IMR-90 (cell line): Measurements from ENCODE around the gene CFAP45. TPM values are rescaled to one million over a fixed set of nuclear protein-coding genes. Genes with fewer than 3 reads are reported as not detected.

Experiments used
- ATAC-seq: fragments of 200-7000 bp; cut with Tn5 transposase; 2 replicates; pipeline ENCODE4 v1.9.1; 2020; ENCODE audit warnings: low read depth, mild to moderate bottlenecking, moderate library complexity
- BruUV-seq: library from RNA; stranded (reverse); fragments of 400-500 nt; replicated peaks from 2 replicates; lab custom pipeline; 2021; lab: Mats Ljungman, UMichigan
- CTCF ChIA-PET: fragments of 300-600 bp; formaldehyde crosslinking; extraction: SDS; loops from one replicate; lab custom pipeline; 2021; ENCODE audit warnings: antibody characterized with exemption; lab: Yijun Ruan, JAX
- POLR2A ChIA-PET: fragments of 300-600 bp; sonication (Branson Sonifier 250); formaldehyde crosslinking; loops from one replicate; lab custom pipeline; 2022; ENCODE audit warnings: antibody characterized with exemption; ENCODE audit not compliant: unreplicated experiment; lab: Charles Lee
- DNase-seq: peaks from one replicate; pipeline ENCODE4 v3.0.0; 2013
- H2AFZ ChIP-seq: replicated peaks from 2 replicates; pipeline ENCODE3; 2013; ENCODE audit warnings: low read length, mild to moderate bottlenecking; ENCODE audit not compliant: poor library complexity
- H2AK5ac ChIP-seq: 2 replicates; pipeline ENCODE4 v1.6.1; 2013; ENCODE audit warnings: low read depth, low read length, inconsistent platforms
- H2AK9ac ChIP-seq: replicated peaks from 2 replicates; pipeline ENCODE3; 2013; ENCODE audit warnings: mild to moderate bottlenecking, low read depth, low read length, moderate library complexity; ENCODE audit not compliant: poor library complexity
- H2BK120ac ChIP-seq: 2 replicates; pipeline ENCODE4 v1.6.1; 2013; ENCODE audit warnings: low read depth, low read length, inconsistent platforms
- H2BK15ac ChIP-seq: 3 replicates; pipeline ENCODE4 v1.6.1; 2013; ENCODE audit warnings: low read depth, low read length, inconsistent platforms
- H2BK20ac ChIP-seq: 2 replicates; pipeline ENCODE4 v1.6.1; 2013; ENCODE audit warnings: low read depth, mild to moderate bottlenecking, inconsistent platforms, low read length, moderate library complexity
- H2BK5ac ChIP-seq: 2 replicates; pipeline ENCODE4 v1.6.1; 2013; ENCODE audit warnings: mild to moderate bottlenecking, low read depth, low read length, inconsistent platforms; ENCODE audit not compliant: poor library complexity, severe bottlenecking
- H3K14ac ChIP-seq: replicated peaks from 2 replicates; pipeline ENCODE4 v1.6.1; 2013; ENCODE audit warnings: low read depth, low read length, inconsistent platforms
- H3K18ac ChIP-seq: 2 replicates; pipeline ENCODE4 v1.6.1; 2013; ENCODE audit warnings: low read depth, low read length, control low read depth
- H3K23ac ChIP-seq: 2 replicates; pipeline ENCODE4 v1.6.1; 2013; ENCODE audit warnings: low read depth, low read length, inconsistent platforms
- H3K27ac ChIP-seq: 2 replicates; pipeline ENCODE4 v1.5.1; 2013; ENCODE audit warnings: mild to moderate bottlenecking, control low read depth, low read length; ENCODE audit not compliant: insufficient read depth
- H3K27me3 ChIP-seq: 2 replicates; pipeline ENCODE4 v1.6.1; 2013; ENCODE audit warnings: low read length; ENCODE audit not compliant: control insufficient read depth, insufficient read depth
- H3K36me3 ChIP-seq: 2 replicates; pipeline ENCODE4 v1.6.1; 2013; ENCODE audit warnings: low read length, mixed read lengths; ENCODE audit not compliant: control insufficient read depth, insufficient read depth
- H3K4ac ChIP-seq: 2 replicates; pipeline ENCODE4 v1.6.1; 2013; ENCODE audit warnings: low read depth, low read length, inconsistent platforms
- H3K4me1 ChIP-seq: 2 replicates; pipeline ENCODE4 v1.6.1; 2013; ENCODE audit warnings: low read length, mixed read lengths; ENCODE audit not compliant: control insufficient read depth, insufficient read depth
- H3K4me2 ChIP-seq: 2 replicates; pipeline ENCODE4 v1.6.1; 2013; ENCODE audit warnings: low read depth, mild to moderate bottlenecking, control low read depth, low read length, moderate library complexity
- H3K4me3 ChIP-seq: 2 replicates; pipeline ENCODE4 v1.5.1; 2013; ENCODE audit warnings: low read depth, mild to moderate bottlenecking, control low read depth, low read length, moderate library complexity; ENCODE audit not compliant: insufficient read depth
- H3K56ac ChIP-seq: 2 replicates; pipeline ENCODE4 v1.6.1; 2013; ENCODE audit warnings: low read length, inconsistent platforms; ENCODE audit not compliant: insufficient read depth; ENCODE audit errors: extremely low read depth
- H3K79me1 ChIP-seq, 2 experiments: 2 replicates each; pipeline ENCODE4 v1.6.1; 2013; ENCODE audit warnings: low read length in 2 of 2, inconsistent platforms in 1 of 2, low read depth in 1 of 2
- H3K9ac ChIP-seq: 2 replicates; pipeline ENCODE4 v1.6.1; 2013; ENCODE audit warnings: low read depth, low read length, control low read depth
- H3K9me1 ChIP-seq: 2 replicates; pipeline ENCODE4 v1.6.1; 2013; ENCODE audit warnings: low read length, inconsistent platforms; ENCODE audit not compliant: insufficient read depth
- H3K9me3 ChIP-seq: 2 replicates; pipeline ENCODE4 v1.6.1; 2013; ENCODE audit warnings: low read length; ENCODE audit not compliant: control insufficient read depth, insufficient read depth
- H4K20me1 ChIP-seq: 2 replicates; pipeline ENCODE4 v1.6.1; 2013; ENCODE audit warnings: low read length, inconsistent platforms; ENCODE audit not compliant: insufficient read depth
- H4K5ac ChIP-seq: 2 replicates; pipeline ENCODE4 v1.6.1; 2013; ENCODE audit warnings: mild to moderate bottlenecking, low read depth, low read length, control low read depth
- H4K8ac ChIP-seq, 2 experiments: 2 replicates each; pipeline ENCODE4 v1.6.1; 2013; ENCODE audit warnings: low read depth in 2 of 2, low read length in 2 of 2, control low read depth in 1 of 2, inconsistent platforms in 1 of 2
- H4K91ac ChIP-seq: 2 replicates; pipeline ENCODE4 v1.6.1; 2013; ENCODE audit warnings: low read depth, low read length, inconsistent platforms; ENCODE audit not compliant: insufficient read depth
- BHLHE40 ChIP-seq: fragments of 150-350 bp; IDR thresholded peaks from 2 replicates; pipeline ENCODE4 v1.6.1; 2016; ENCODE audit warnings: mild to moderate bottlenecking, low read depth, low read length
- FOS ChIP-seq: fragments of 150-350 bp; IDR thresholded peaks from 2 replicates; pipeline ENCODE4 v1.6.1; 2016; ENCODE audit warnings: low read depth, low read length
- MAFK ChIP-seq: IDR thresholded peaks from 2 replicates; pipeline ENCODE4 v1.6.1; 2012; ENCODE audit warnings: low read depth, low read length, improper control_type of control experiment
- MAZ ChIP-seq: IDR thresholded peaks from 2 replicates; pipeline ENCODE4 v1.6.1; 2012; ENCODE audit warnings: low read depth, mild to moderate bottlenecking, low read length, improper control_type of control experiment, moderate library complexity, borderline replicate concordance
- MXI1 ChIP-seq: IDR thresholded peaks from 2 replicates; pipeline ENCODE4 v1.6.1; 2012; ENCODE audit warnings: low read depth, mild to moderate bottlenecking, low read length, moderate library complexity, borderline replicate concordance
- NFE2L2 ChIP-seq: fragments of 150-350 bp; IDR thresholded peaks from 2 replicates; pipeline ENCODE4 v1.6.1; 2016; ENCODE audit warnings: low read depth, mild to moderate bottlenecking, low read length
- POLR2A ChIP-seq: IDR thresholded peaks from 2 replicates; pipeline ENCODE4 v1.6.1; 2012; ENCODE audit warnings: mild to moderate bottlenecking, low read depth, low read length
- RAD21 ChIP-seq: IDR thresholded peaks from 2 replicates; pipeline ENCODE4 v1.6.1; 2012; ENCODE audit warnings: low read length, improper control_type of control experiment
- RCOR1 ChIP-seq: IDR thresholded peaks from 2 replicates; pipeline ENCODE4 v1.6.1; 2012; ENCODE audit warnings: mild to moderate bottlenecking, low read length, improper control_type of control experiment; ENCODE audit not compliant: insufficient replicate concordance
- RFX5 ChIP-seq: IDR thresholded peaks from 2 replicates; pipeline ENCODE4 v1.8.0; 2012; ENCODE audit warnings: low read depth, mild to moderate bottlenecking, low read length, moderate library complexity
- SMC3 ChIP-seq: fragments of 150-350 bp; IDR thresholded peaks from 2 replicates; pipeline ENCODE4 v1.6.1; 2016; ENCODE audit warnings: low read depth, mild to moderate bottlenecking, antibody characterized with exemption, low read length, moderate library complexity
- WGBS, 2 experiments: methylation state at CpG; one replicate each; pipeline versions ENCODE4 v1.1.5 to v1.1.7; 2013; ENCODE audit warnings: missing lambda C conversion rate in 2 of 2; ENCODE audit not compliant: insufficient read length in 1 of 2; ENCODE audit errors: extremely low coverage in 2 of 2; 5-methylcytosine and 5-hydroxymethylcytosine counted together
- dilution Hi-C: fragments of 300-500 bp; cut with HindIII; formaldehyde crosslinking; loops from one replicate; pipeline ENCODE4 v1.14.3; 2018; ENCODE audit warnings: low sequenced_read_pairs; ENCODE audit not compliant: unreplicated experiment
- in situ Hi-C: fragments of 300-500 bp; cut with MboI; formaldehyde crosslinking; loops from 3 replicates; pipeline ENCODE4 v1.14.3; 2019; ENCODE audit warnings: low sequenced_read_pairs, inconsistent platforms, mixed read lengths
- intact Hi-C: fragments of 100-400 bp; cut with micrococcal nuclease; formaldehyde crosslinking; loops from 2 replicates; pipeline ENCODE4 v1.10.0; 2022
- polyA plus RNA-seq, 3 experiments: library from polyadenylated mRNA; depleted of rRNA; stranded (reverse); fragments of >200 nt; gene quantifications; 2 replicates each; pipeline ENCODE4 v1.2.3, GENCODE V29; 2012; ENCODE audit warnings: low replicate concordance in 1 of 3
- total RNA-seq: library from RNA; depleted of rRNA; stranded (reverse); fragments of >200 nt; gene quantifications from 2 replicates; pipeline ENCODE4 v1.2.3, GENCODE V29; 2012
- TF ChIP-seq, protein P1 (sequence below): conservative IDR thresholded peaks from 2 replicates; pipeline ENCODE4 v1.5.1; 2012; ENCODE audit warnings: mild to moderate bottlenecking, low read depth, low read length, improper control_type of control experiment
- TF ChIP-seq, protein P2 (sequence below): fragments of 150-350 bp; IDR thresholded peaks from 2 replicates; pipeline ENCODE4 v1.6.1; 2017; ENCODE audit warnings: mild to moderate bottlenecking, antibody characterized with exemption, low read length, low read depth

CFAP45 gene
- total and polyA plus RNA-seq, 2 of the 4 experiments (the other 2 are of a cell fraction), result 0.51 to 0.72 TPM

DNA sequence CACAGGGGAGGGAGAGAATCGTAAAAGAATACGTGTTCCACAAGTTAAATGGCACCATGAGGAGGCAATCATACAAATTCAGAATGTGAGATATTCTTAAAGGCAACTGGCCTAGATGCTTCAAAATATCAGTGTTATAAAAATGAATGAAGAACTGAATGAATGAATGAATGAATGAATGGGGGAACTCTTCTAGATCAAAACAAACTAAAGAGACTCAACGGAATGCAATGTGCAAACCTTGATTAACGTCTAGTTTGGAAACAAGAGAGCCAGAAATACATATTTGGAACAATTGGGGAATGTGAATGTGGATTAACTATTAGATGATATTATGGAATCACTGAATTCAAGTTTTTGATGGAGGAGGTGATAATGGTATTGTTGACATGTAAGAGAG lies 16.8 kb downstream of the CFAP45 start:
- H3K4ac ChIP-seq, result peak overlapping the region; percentile 58; the same call in 1 of the 2 replicates
- no TSS peak for BruUV-seq
- intact Hi-C loops (no loop called here), dilution Hi-C loops (loop anchor here (25.0 kb wide), 1 partner anchor 96 kb away; the partner anchor contains the start of gene DUSP23), in situ Hi-C loops (loop anchor here (25.0 kb wide), 1 partner anchor 671 kb away; the partner anchor contains the start of gene ACKR1)
- H2AK9ac ChIP-seq, result peak overlapping the region; percentile 62
- H3K4me2 ChIP-seq, result no peak overlapping the region
- H4K5ac ChIP-seq, result no peak overlapping the region
- peak overlapping the region; percentile 64; the same call in 1 of the 2 replicates for H2AK5ac ChIP-seq
- no peak overlapping the region for H3K56ac ChIP-seq
- no peak overlapping the region for H4K91ac ChIP-seq
- H3K23ac ChIP-seq, result no peak overlapping the region
- H3K14ac ChIP-seq, result peak overlapping the region; percentile 82; the same call in 1 of the 2 replicates
- H3K79me1 ChIP-seq, result no peaks in the 10 kb centered on the region
- H3K27me3 ChIP-seq, result no peaks in the 10 kb centered on the region
- no peak overlapping the region for H3K9ac ChIP-seq
- H4K8ac ChIP-seq, result no peak overlapping the region
- H2BK15ac ChIP-seq, result no peak overlapping the region
- TF ChIP-seq, protein P1, sequence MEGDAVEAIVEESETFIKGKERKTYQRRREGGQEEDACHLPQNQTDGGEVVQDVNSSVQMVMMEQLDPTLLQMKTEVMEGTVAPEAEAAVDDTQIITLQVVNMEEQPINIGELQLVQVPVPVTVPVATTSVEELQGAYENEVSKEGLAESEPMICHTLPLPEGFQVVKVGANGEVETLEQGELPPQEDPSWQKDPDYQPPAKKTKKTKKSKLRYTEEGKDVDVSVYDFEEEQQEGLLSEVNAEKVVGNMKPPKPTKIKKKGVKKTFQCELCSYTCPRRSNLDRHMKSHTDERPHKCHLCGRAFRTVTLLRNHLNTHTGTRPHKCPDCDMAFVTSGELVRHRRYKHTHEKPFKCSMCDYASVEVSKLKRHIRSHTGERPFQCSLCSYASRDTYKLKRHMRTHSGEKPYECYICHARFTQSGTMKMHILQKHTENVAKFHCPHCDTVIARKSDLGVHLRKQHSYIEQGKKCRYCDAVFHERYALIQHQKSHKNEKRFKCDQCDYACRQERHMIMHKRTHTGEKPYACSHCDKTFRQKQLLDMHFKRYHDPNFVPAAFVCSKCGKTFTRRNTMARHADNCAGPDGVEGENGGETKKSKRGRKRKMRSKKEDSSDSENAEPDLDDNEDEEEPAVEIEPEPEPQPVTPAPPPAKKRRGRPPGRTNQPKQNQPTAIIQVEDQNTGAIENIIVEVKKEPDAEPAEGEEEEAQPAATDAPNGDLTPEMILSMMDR, result no peak
- TF ChIP-seq MXI1 (no peak), BHLHE40 (no peak), RFX5 (no peak), RAD21 (no peak), MAFK (no peak), FOS (no peak), SMC3 (no peak), MAZ (no peak), NFE2L2 (no peak), POLR2A (no peak), RCOR1 (no peak)
- TF ChIP-seq, protein P2, sequence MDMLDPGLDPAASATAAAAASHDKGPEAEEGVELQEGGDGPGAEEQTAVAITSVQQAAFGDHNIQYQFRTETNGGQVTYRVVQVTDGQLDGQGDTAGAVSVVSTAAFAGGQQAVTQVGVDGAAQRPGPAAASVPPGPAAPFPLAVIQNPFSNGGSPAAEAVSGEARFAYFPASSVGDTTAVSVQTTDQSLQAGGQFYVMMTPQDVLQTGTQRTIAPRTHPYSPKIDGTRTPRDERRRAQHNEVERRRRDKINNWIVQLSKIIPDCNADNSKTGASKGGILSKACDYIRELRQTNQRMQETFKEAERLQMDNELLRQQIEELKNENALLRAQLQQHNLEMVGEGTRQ, result no peak
- ChIA-PET CTCF (no interaction called here), POLR2A (no interaction called here)
- no peak overlapping the region for H3K27ac ChIP-seq
- no CpG with 5 or more reads among the region's 4 CpGs for WGBS, 2 experiments
- H2BK5ac ChIP-seq, result no peak overlapping the region
- H3K4me3 ChIP-seq, result no peak overlapping the region
- H3K4me1 ChIP-seq, result peaks cover 15% of the 10 kb centered on the region
- no peak overlapping the region for H2AFZ ChIP-seq
- ATAC-seq (no peak), DNase-seq (no peak)
- H3K9me3 ChIP-seq, result no peaks in the 10 kb centered on the region
- H3K36me3 ChIP-seq, result no peaks in the 10 kb centered on the region
- peak overlapping the region; percentile 43; the same call in 1 of the 2 replicates for H2BK20ac ChIP-seq
- no peaks in the 10 kb centered on the region for H4K20me1 ChIP-seq
- H3K18ac ChIP-seq, result no peak overlapping the region
- peak overlapping the region; percentile 39 for H2BK120ac ChIP-seq
- H3K9me1 ChIP-seq, result peaks cover 18% of the 10 kb centered on the region
